ENCODE data around the gene ZNF521.
A peak's percentile ranks its signal among the peaks of the same experiment; 100 is the strongest.
"Not testable (repeated sequence)": the region's sequence is repeated elsewhere in the genome, so short reads cannot be mapped to it uniquely, and the experiment has no call there.

ZNF521 gene

DNA sequence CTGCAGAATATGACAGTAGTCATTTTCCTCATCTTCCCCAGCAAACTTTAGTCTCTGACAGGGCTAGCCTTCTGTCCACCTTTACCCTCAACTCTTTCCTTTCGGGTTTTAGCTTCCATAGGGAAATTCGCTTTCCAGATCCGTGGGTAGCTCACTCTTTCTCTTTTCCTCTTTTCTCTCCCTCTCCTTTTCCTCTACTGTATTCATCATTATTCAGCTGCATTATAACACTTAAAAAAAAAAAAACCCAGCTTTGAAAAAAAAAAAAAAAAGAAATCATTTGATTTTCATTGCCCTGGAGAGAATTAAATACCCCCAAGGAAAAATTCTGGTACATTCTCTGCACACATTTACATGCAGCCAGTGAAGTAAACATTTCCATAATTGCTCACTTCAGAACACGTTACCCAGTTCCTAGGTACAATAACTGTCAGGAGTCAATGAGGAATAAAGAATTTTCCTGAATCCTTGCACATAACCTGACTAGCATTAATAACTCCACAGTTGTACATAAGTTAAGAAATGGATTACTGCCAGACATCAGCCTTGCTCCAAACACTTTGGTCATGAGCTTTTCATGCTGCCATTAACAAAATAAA lies 63.5 kb downstream of the ZNF521 start:
- no peak for DNase-seq

GRCh38 chr18:25287106-25287505 lies 64.9 kb downstream of the ZNF521 start:
- no peak for DNase-seq

DNA sequence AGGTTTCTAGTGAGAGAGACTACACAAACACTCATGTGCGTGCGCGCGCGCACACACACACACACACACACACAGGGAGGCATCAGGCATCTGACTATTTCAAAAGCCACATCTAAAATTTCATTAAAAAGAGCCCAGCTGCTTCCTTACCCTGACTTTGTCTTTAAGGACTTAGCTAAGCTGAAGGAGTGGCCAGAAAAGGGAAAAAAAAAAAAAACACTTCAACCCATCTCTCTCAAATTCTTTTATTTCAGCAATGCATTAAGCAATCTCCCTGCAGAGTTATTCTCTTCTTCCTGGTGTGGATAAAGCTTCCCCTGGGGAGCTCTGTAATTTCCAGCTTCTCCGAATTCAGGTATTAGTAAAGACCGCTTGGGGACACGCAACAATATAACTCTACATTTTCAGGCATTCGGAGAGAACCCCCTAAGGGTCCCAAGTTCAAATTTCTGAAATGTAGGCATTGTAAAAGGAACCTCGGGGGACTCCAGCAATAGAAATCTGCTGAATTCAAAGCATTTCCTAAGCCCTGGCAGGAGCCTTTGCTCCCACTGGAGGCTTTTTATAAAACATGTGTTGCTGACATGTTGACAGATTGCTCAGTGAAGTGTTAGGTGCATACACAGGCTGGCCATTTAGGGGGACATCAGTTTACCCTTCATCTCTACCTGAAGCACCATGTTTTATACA lies 67.0 kb downstream of the ZNF521 start:
- peak in 1 of 14 donors; percentile 81 for DNase-seq

- DNase-seq = no peak
Measured at GRCh38 chr18:25284281-25284680, 67.7 kb downstream of the ZNF521 start.

DNA sequence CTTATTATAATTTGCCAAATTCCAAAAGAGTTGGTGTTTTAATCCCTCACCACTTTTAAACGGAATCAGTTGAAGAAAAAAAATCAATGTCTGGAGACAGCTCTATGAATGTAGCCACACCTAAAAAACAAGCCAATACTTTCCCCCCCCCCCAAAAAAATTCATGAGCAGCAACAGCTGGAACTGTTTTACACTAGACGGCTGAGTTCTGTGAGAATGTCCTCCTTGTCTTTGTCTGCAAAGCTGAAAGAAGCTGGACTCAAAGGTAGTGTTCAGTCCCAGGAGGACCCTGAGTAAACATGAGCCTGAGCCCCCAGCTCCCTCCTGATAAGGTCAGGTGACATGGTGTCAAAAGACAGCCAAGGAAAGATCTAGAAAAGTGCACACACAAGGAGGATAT lies 68.2 kb downstream of the ZNF521 start:
- no peak for DNase-seq

DNA sequence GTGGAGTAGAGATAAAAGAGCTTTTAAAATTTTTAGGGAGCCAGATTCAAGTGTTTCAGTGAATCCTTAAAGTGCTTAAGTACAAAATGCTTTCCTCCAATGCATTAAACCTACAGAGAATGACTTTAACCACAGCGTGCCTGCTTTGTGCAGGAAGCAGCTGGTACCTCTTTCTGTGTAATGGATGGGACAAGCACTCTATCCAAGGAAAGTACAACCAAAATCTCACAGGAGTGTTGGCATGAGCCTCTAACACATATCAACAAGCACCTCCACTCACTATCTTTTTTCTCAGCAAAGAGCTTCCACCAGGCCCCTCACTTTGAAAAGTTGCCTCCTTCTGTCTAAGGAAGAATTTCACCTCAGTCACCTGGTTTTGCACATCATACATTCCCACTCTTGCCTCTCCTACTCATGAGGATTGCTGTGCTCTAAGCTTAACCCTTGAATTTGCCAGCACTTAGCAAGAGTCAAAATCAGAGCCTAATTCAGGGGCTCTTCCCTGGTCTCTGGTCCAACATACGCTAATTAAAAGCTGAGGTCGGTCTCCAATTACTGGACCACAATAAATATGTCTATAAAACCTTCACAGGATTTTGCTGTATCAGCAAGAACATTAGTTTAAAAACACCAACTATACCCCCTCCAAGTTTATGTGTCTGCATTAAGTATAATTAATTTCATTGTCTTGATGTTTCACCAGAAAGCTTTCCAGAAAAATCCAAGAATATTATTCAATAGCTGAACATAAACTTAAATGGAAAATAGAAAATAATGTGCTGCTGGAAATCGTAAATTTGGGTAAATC lies 68.9 kb downstream of the ZNF521 start:
- DNase-seq = no peak

- no peak for DNase-seq
Measured at GRCh38 chr18:25282282-25282681, 69.7 kb downstream of the ZNF521 start.

DNA sequence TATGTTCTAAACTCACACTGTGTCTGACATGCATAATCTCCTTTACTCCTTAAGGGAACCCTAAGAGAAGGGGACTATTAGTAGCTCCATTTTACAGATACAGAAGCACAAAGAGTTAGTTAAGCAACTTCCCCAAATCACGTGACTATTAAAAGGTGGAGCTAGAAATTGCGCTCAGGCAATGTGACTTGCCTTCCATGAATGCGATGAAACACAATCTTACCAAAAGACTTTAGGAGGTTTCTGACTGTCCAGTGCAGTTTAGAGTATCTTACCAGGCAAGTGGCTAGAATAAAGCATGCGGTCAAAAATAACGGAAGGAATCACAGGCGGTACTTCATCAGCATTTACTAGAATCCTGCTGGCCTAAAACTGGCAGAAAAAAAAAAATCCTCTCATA lies 70.4 kb downstream of the ZNF521 start:
- DNase-seq = no peak

- peak in 2 of 14 donors; percentile 16 to 86 for DNase-seq
Measured at GRCh38 chr18:25279961-25280360, 72.0 kb downstream of the ZNF521 start.

DNA sequence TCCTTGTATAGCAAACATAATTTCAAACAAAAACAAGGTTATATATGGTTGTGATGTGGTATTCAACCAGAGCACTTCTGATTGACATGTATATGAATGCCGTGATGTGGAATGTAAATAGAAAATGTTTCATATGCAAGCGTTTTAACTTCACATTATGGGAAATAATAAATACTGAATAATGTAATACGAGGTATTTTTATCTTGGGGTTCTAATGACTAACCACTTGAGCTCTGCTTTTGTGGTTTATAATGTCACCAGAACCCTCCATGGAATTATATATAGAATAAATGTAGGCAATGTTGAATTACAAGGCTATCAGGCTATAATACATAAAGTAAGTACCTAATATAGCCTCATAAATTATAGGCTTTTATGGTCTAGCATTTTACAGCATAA lies 72.4 kb downstream of the ZNF521 start:
- no peak for DNase-seq

GRCh38 chr18:25279133-25279532 lies 72.8 kb downstream of the ZNF521 start:
- no peak for DNase-seq

GRCh38 chr18:25278394-25278793 lies 73.6 kb downstream of the ZNF521 start:
- no peak for DNase-seq

DNA sequence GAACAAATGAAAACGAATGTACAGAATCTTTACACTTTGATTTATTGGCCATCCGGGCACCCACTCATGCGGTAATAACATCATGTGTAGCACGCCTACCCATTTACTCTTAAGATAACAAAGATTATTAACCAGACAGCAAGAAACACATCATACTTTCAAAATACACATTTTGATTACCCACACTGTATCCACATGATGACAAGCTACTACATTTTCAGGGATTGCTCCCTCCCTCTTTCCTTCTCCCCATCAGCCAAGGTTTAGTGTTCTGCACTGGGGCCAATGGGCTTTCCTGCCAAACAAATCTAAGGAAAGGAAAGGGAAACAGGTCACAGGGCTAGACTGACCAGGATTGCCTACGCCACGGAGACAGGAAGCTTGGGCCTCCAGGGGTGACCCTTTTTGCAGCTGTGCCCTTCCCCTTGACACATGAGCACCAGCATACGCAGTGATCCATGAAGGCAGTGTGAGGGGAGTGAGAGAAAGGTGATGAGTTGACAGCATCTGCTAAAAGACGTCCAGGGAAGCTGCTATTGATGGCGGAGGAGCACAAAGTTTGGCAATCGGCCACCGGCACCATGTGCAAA lies 76.5 kb downstream of the ZNF521 start:
- no peak for DNase-seq

GRCh38 chr18:25274926-25275325 lies 77.0 kb downstream of the ZNF521 start:
- DNase-seq = no peak

DNA sequence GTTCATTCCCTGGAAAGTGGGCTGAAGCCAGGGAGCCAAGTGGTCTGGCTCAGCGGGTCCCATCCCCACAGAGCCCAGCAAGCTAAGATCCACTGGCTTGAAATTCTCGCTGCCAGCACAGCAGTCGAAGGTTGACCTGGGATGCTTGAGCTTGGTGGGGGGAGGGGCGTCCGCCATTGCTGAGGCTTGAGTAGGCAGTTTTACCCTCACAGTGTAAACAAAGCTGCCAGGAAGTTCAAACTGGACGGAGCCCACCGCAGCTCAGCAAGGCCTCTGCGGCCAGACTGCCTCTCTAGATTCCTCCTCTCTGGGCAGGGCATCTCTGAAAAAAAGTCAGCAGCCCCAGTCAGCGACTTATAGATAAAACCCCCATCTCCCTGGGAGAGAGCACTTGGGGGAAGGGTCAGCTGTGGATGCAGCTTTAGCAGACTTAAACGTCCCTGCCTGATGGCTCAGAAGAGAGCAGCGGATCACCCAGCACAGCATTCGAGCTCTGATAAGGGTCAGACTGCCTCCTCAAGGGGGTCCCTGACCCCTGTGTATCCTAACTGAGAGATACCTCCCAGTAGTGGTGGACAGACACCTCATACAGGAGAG lies 84.9 kb downstream of the ZNF521 start:
- DNase-seq = not testable (repeated sequence)

DNA sequence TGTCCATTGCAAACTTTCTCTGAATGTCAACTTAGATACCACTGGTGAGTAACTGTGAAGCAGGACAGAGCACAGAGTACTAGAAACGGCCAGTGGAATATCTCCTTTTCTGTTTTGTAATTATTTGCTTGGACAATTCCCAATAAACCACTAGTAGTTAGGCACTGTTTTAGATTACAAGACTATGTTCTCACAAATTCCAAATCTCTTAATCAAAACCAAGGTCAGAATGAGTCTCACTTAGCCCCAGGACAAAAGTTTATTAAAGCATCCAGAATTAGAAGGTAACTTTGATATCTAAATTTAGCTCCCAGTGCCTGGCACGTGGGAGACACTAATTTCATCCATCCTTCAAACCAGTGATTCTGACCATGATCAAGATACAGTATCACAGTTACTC lies 89.0 kb downstream of the ZNF521 start:
- no peak for DNase-seq

- no peak for DNase-seq
Measured at GRCh38 chr18:25261768-25262167, 90.2 kb downstream of the ZNF521 start.

- DNase-seq = no peak
Measured at GRCh38 chr18:25256439-25256838, 95.5 kb downstream of the ZNF521 start.

GRCh38 chr18:25253779-25254178 lies 98.2 kb downstream of the ZNF521 start:
- no peak for DNase-seq

GRCh38 chr18:25253136-25253535 lies 98.8 kb downstream of the ZNF521 start:
- DNase-seq = no peak

- DNase-seq = no peak
Measured at GRCh38 chr18:25251068-25251467, 100.9 kb downstream of the ZNF521 start.

GRCh38 chr18:25250474-25250851 lies 101.5 kb downstream of the ZNF521 start:
- DNase-seq = no peak

GRCh38 chr18:25248755-25249154 lies 103.2 kb downstream of the ZNF521 start:
- no peak for DNase-seq

Measured in C1 segment of cervical spinal cord (tissue), 14 donors.